ACHN (cell line): ENCODE measurements around the gene C2orf49.

Experiments
- DNase-seq: peaks from one replicate; pipeline ENCODE4 v3.0.0-alpha.2; 2015
- in situ Hi-C: cut with HindIII; loops from 2 replicates; pipeline ENCODE4 v1.10.0; 2017; ENCODE audit warnings: low sequenced_read_pairs, low pct_ligation_motif_present, low pct_unique_long_range_greater_than_20kb

The C2orf49 gene

DNA sequence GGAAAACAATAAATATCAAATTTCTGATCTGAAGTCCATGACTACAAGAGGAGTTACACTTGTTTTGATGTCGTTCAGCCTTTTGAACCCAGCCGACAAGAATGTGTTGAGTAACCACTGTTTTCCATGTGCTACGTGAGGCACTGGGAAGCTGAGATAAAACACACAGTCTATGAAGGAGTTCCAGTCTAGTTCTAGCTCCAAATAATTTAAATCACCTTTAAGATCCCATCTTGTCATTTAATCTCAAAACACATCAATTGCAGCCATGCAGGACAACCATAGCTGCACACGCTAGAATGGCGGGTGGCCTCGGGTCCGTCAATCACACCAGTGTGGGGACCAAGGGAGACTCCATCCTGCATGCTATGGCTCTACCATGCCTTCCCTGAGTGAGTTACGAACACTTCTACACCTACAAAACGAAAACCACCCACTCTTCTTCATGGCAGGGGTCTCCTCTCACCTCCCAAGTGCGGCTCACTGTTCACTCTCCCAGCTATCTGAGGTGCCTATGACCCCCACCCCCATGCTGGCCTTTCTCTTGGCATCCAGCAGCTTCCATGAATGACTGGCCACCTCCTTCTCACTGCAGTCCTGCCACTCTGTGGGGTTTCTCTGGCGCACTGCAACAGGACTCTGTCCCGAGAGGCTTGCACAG is 57.7 kb downstream of the C2orf49 start:
- DNase-seq = no peak
- in situ Hi-C loops = no loop called here

DNA sequence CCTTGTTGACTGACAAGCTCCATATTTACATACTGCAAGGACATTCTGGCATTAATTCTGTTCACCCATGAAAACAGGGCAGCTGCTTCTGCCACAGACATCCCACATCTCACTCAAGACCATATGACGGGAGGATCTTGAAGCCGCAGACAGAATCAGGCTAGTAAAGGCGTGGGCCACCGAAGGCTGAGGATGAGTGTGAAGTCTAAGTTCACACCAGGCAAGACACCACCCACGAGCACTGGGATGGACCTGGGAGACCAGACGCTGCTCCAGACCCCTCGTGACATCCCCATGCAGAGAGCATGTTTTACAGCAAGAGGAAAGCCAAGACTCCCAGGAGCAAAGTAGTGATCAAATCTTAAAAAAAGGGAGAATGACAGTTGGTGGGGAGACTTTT is 58.4 kb downstream of the C2orf49 start:
- in situ Hi-C loops = no loop called here
- DNase-seq = no peak

- DNase-seq = peak; percentile 95
- in situ Hi-C loops = no loop called here
These were observed 59.1 kb downstream of the C2orf49 start for GRCh38 chr2:105396254-105397024.

- peak; percentile 54 for DNase-seq
These were observed 59.8 kb downstream of the C2orf49 start for GRCh38 chr2:105397025-105397722.

GRCh38 chr2:105397953-105398335 is 60.6 kb downstream of the C2orf49 start:
- in situ Hi-C loops = no loop called here

More at GRCh38 chr2:105397025-105397722, 59.8 kb downstream of the C2orf49 start:
- in situ Hi-C loops = no loop called here

DNA sequence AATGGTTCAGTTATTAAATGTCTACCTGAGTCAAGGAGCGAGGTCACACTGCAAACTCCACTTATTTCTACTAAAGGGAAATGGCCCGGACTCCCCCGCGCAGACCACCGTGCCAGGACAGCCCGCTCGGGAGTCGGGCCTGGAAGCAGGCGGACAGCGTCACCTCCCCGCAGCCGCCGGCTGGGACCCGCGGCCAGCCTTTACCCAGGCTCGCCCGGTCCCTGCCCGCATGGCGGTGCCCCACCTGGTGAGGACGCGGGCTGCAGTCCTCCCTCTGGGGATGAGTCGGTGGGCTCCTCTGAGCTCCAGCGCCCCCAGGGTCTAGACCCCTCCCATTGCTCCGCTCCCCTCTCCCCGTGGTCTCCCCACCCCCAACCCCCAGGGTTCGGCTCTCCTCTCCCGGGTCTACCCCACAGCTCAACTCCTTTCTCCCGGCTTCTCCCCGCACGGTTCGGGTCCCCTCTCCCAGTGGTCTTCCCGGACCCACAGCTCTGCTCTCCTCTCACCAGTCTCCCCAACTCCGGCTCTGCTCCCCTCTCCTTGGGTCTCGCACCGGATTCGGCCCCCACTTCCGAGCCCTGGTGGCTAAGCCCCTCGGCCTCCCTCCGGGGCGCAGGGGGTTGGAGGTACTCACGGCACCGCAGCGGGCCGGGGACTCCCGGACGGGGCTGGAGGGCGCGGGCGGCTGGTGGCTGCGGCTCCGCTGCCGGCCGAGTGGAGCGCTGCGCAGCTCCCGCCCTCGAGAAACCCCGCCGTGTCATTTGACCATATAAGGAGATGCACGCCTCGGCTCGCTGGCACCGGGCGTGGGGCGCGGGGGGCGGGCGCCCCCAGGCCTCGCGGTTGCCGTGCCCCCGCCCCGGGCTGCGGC is 61.2 kb downstream of the C2orf49 start, which contains the start of gene FHL2:
FHL2 (minus strand) TSS at position 716 of the 871 bp plus-strand sequence. CDS start 12,535 bp downstream, outside the sequence.
- in situ Hi-C loops = no loop called here
- DNase-seq = peak; percentile 88

More at GRCh38 chr2:105397953-105398335, 60.6 kb downstream of the C2orf49 start:
- no peak for DNase-seq
